GM18526 (cell line): Measurements from ENCODE around the gene MAPKAP1.

ENCODE experiments used
- POLR2A ChIP-seq: IDR thresholded peaks from 3 replicates; pipeline ENCODE4 v1.6.1; 2011; ENCODE audit not compliant: insufficient read length; ENCODE audit errors: extremely low read depth

The MAPKAP1 gene

DNA sequence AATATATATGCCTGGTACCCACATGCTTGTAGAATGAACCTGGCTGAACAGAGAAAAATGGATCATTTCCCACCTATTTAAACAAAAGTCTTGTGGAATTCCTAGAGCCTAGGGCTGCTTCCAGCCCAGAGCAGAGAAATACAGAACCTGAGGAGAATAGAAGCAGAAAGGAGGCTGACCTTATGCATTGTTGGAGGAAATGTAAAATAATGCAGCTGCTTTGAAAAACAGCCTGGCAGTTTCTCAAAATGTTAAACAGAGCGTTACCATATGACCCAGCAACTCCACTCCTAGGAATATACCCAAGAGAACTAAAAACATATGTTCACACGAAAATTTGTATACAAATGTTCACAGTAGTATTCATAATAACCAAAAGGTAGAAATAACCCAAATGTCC, 15.1 kb downstream of the MAPKAP1 start:
- TF ChIP-seq POLR2A, result no peak

DNA sequence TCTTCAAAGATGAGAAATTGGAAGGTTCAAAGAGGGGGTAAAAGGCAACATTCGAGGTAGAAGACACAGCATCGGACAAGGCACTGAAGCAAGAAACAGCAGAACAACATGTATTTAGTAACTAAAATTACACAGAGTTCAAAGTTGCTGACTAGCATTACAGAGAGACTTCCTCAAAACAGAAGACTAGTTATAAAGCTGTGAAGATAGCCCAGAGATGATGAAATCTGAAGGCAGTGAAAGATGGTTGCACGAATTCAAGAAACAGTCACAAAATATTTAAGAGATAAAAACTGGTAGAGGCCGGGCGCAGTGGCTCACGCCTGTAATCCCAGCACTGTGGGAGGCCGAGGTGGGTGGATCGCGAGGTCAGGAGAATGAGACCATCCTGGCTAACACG, 16.3 kb downstream of the MAPKAP1 start:
- TF ChIP-seq POLR2A, result no peak

DNA sequence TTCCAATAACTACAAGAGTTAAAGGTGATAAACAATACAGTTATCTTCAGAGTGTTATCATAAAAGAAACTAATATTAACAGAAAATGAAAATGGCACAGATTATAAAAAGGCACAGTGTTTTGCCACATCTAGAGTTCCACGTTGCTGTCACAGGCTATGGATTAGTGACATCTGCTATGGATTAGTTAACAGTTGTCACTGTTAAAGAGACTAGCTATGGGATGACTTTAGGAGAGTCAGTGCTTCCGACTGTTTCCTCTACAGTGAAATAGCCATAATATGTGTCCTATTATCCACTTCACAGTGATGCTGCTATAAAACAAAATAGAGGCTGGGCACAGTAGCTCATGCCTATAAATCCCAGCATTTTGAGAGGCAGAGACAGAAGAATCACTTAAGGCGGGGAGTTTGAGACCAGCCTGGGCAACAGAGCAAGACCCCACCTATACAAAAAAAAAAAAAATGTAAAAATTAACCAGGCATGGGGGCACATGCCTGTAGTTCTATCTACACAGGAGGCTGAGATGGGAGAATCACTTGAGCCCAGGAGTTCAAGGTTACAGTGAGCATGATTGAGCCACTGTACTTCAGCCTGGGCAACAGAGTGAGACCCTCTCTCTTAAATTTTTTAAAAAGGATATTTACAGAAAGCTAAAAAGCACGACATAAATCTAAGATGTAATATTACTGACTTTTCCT, 19.7 kb downstream of the MAPKAP1 start:
- TF ChIP-seq POLR2A, result no peak

DNA sequence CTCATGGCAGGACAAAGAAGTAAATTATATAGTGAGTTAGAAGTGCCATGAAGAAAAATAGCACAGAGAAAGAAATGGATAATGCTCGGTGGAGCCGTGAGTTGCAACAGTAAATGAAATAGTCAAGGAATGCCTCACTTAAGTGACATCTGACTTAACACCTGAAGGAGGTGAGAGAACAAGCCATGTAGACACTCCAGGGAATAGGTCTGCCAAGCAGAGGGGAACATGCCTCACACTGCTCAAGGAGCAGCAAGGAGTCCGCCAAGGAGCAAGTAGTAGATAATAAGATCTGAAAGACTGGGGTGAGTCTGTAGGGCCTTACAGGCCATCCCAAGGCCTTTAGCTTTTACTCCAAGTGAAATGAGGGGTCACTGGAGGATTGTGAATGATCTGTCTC, 21.8 kb downstream of the MAPKAP1 start:
- no peak for TF ChIP-seq POLR2A

DNA sequence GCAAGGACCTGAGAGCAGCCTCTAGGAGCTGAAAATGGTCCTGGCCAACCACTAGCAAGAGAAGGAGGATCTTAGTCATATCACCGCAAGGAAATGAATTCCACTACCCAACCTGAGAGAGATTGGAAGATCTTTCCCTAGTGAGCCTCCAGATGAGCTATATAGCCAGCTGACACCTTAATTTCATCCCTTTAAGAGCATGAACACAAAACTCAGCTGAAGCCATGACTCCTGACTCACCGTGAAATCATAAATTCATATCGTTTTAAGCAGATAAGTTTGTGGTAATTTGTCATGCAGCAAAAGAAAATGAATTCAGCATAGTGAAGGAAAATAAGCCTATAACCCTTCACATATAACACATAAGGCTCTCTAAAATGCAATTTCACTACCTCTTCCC, 23.5 kb downstream of the MAPKAP1 start:
- TF ChIP-seq POLR2A, result no peak

DNA sequence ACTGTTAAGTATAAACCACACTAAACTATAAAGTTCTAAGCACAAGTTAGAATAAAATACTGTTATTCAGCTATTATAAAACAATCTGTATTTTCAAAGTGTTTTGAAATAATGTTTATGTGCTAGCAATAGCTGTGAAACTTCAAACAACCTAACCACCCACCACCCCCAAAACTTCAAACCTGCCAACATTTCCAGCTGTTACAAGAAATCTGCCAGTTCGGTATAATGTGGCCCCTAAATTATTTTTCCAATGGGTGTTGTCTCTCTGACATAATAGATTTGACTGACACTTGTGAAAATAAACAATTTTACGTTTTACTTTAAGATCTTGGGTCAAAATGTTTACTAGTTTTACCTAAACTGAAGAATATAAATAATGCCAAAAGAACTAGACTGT, 24.7 kb downstream of the MAPKAP1 start:
- TF ChIP-seq POLR2A, result no peak

DNA sequence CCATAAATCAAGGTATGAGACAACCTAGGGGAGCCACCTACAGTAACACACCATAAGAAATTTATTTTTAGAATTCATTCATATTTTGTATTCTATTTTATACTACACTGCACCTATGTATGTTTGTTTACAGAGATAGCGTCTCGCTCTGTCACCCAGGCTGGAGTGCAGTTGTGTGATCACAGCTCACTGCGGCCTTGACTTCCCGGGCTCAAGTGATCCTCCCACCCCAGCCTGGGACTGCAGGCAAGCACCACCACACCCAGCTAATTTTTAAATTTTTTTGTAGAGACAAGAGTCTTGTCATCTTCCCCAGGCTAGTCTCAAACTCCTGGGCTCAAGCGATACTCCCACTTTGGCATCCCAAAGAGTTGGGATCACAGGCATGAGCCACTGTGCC, 25.4 kb downstream of the MAPKAP1 start:
- no peak for TF ChIP-seq POLR2A

DNA sequence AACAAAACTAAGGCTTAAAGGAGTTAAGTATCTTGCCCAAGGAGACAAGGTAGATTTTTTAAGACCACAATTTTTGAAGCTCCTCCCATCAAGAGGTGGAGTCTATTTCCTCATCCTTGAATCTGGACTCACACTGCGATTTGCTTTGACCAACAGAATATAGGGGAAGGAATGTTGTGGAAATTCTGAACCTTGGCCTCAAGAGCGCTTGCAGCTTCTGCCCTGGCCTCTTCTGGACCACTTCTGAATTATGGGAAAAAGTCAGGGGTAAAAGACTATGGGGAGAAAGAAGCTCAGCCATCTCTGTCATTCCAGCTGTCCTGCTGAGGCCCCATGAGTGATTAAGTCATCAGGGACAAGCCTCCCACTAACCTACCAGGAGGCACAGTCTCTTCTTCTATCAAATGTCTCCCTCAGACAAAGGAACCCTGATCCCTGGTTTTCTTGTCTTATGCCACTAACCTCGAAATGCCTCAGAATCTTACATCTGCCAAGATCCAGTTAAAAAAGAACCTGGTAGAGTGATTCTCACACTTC, 25.9 kb downstream of the MAPKAP1 start:
- TF ChIP-seq POLR2A, result no peak

DNA sequence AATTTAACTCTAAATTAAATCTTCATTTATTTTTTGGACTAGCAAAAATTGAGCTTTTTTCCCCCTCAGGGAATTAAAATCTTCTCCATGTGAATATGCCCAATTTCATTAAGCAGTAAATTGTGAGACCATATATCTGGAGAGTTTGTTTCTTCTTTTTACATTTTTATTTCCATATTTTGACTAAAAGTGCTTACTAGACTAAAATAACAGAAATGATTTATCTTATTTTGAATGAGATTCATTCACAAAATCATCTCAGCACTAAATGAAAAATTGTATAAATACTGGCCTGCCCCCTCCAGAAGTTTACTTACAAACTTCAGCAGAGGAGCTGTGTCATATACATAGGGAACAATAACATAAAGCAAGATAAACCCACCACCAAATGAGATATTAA, 26.6 kb downstream of the MAPKAP1 start:
- no peak for TF ChIP-seq POLR2A

DNA sequence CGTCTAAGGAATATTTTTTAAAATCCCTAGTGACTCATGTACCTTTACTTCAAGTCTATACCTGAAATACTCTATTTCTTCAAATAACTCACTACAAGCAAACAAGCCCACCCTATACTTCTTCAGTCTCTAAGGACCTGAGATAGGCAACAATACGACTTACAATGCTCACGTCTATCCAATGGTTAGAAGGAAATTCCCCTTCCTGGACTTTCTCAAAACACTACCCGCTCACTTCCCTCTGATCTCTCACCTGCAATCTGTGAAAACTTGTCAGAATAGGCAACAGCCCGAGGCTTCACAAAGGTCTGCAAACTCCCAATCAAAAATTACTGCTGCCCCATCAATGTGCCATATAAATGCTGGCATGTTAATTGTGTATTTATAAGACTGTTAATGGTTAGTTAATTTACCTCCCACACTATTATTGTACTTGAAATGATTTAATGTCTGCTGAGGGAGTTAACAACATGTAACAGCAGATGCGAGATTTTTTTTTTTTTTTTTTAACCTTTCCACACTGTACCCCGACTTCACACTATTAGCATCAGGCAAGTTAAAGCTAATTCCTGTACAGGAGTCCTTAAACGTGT, 27.3 kb downstream of the MAPKAP1 start:
- no peak for TF ChIP-seq POLR2A

DNA sequence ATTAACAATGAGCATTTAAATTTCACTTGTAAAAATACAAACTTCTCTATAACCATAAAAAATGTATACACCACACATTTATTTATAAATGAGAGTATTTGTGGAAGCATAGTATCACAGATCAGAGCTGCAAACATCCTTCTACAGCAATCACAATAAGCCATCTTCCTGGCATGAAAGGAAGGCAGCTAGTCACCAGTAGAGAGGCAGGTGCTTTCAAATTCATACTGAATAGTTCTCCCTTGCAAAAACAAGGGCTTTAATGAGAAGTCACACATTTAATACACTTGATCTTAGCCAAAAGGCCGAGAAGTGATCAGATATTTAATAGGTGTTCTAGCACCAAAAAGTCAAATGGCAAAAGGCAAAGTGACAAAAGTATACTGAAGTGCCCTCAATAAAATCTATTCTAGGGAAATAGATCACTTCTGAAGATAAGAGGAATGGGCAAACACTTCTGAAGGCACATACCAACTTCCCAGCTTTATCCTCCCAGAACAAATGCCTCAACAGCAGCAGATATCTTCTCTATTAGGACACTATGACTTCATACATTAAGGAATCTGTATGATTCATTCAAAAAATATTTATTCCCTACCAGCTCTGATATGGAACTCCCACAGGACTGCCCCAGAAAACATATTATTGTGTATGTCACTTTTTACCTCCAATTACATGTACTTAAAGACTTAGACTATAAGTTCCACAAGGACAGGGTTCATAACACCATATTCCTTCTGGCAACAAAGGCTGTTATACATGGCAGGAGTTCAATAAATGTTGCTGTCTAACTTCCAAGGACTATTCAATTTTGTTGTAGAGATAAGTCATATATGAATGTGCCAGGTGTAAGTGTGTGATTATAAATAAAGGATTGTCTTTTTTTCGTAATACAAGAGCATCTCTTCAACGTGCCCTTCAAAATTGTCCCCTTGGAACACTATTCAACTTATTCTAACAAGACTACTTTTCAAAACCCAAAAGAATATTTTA, 31.7 kb downstream of the MAPKAP1 start:
- no peak for TF ChIP-seq POLR2A

DNA sequence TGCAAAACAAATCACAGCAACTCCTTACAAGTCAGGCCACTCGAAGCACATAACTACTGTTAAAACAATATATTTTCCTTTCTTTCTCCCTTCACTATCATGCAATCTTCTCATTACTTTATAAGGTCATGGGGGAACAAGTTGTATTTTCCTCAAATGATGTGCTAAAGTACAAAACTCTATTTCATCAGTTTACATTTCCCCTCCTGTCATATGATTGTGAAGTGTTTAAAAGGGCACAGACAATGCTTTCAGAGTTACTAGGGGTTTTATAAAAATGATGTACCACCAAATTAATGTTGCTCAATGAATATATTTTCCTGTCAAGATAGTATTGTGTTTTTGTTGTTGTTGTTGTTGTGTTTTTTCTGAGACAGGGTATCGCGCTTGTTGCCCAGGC, 34.1 kb downstream of the MAPKAP1 start:
- TF ChIP-seq POLR2A, result no peak

DNA sequence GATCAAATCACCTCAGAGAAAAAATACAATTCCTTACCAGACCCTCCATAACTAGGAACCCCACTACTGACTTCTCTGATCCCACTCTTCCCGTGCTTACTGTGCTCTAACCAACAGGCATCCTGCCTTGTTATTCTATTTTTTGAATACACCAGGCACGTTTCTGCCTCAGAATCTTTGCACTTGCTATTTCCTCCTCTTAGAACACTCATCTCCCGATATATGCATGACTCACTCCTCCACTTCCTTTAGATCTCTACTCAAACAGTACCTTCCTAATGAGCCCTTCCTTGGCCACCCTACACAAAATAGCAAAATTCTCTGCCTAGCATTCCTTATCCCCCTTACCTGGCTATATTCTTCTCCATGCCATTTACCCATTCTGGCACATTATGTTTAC, 43.9 kb downstream of the MAPKAP1 start:
- TF ChIP-seq POLR2A, result no peak

DNA sequence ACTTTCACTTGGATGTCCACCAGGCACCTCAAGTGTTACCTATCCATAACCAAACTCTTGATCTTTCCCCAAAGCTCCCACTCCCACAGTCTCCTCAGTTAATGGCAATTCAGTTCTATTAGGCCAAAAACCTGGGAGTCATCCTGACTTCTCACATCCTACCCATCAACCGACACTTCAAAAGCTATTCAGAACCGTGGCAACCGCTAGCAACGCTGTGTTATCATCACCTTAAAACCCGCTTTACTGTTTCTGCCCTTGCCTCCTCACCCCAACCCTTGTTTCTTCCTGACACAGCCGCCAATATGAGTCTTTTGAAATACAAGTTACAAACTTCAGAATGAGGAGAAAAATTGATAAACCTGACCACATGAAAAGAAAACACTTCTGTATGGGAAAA, 46.5 kb downstream of the MAPKAP1 start:
- TF ChIP-seq POLR2A, result no peak

DNA sequence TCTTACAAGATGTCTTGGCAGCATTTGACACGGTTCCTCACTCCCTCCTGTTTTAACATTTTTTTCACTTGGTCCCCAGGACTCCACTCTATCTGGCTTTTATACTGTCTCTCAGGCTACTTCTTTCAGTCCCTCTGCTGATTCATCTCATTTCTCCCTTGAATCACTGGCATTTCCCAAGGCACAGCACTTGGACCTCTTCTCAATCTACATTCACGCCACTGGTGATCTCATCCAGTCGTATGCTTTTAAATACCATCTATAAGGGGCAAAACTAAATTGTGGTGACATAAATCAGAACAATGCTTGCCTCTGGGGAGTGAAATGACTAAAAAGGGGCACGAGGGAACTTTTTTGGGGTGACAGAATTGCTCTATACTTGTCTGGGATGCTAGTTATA, 47.1 kb downstream of the MAPKAP1 start:
- no peak for TF ChIP-seq POLR2A
